Bronchial epithelial cell (primary cell): ENCODE measurements around the gene PARD6A. TPM values are rescaled to one million over a fixed set of nuclear protein-coding genes. Genes with fewer than 3 reads are reported as not detected.

Experiments used
- DNase-seq: peaks from one replicate; pipeline ENCODE4 v3.0.0-alpha.2; 2010; ENCODE audit warnings: low read depth
- FAIRE-seq: peaks from 2 replicates; lab custom pipeline; 2011; peaks lifted over from hg19 to GRCh38; lab: Jason Lieb, UNC
- H3K27me3 ChIP-seq: 2 replicates; pipeline ENCODE4 v1.5.1; 2011; ENCODE audit warnings: low read length; ENCODE audit not compliant: control insufficient read depth, insufficient read depth
- H3K36me3 ChIP-seq: 2 replicates; pipeline ENCODE4 v1.5.1; 2011; ENCODE audit warnings: low read length; ENCODE audit not compliant: control insufficient read depth, insufficient read depth
- H3K4me3 ChIP-seq: 2 replicates; pipeline ENCODE4 v1.5.1; 2011; ENCODE audit warnings: mild to moderate bottlenecking, low read depth, low read length, control low read depth
- CTCF ChIP-seq: IDR thresholded peaks from 2 replicates; pipeline ENCODE4 v1.5.1; 2011; ENCODE audit warnings: mild to moderate bottlenecking, moderate library complexity, low read length, control low read depth, inconsistent platforms; ENCODE audit not compliant: insufficient read depth, severe bottlenecking
- total RNA-seq: library from RNA; depleted of rRNA; stranded (reverse); fragments of >200 nt; gene quantifications from 2 replicates; pipeline ENCODE4 v1.2.1, GENCODE V29; 2014

The PARD6A gene
- total RNA-seq, 1 donor from 2014 or later, result 2.6 TPM

- no peak for TF ChIP-seq CTCF
- DNase-seq (no peak), FAIRE-seq (no peak)
- Histone ChIP-seq H3K36me3 (no peaks in the 10 kb centered on the region), H3K4me3 (no peak overlapping the region), H3K27me3 (no peaks in the 10 kb centered on the region)
Observed at GRCh38 chr16:67707210-67707609, 46.5 kb downstream of the PARD6A start.

- FAIRE-seq, result no peak
- no peaks in the 10 kb centered on the region for H3K36me3 ChIP-seq
- no peak for TF ChIP-seq CTCF
Observed at GRCh38 chr16:67707790-67708189, 47.0 kb downstream of the PARD6A start.

GRCh38 chr16:67708368-67708771 is 47.6 kb downstream of the PARD6A start:
- TF ChIP-seq CTCF, result no peak
- no peaks in the 10 kb centered on the region for H3K27me3 ChIP-seq
- DNase-seq (peak; percentile 36), FAIRE-seq (no peak)
- H3K36me3 ChIP-seq, result no peaks in the 10 kb centered on the region
- H3K4me3 ChIP-seq, result no peak overlapping the region

More at GRCh38 chr16:67707790-67708189, 47.0 kb downstream of the PARD6A start:
- Histone ChIP-seq H3K27me3 (no peaks in the 10 kb centered on the region), H3K4me3 (no peak overlapping the region)
- no peak for DNase-seq

GRCh38 chr16:67709050-67709449 is 48.3 kb downstream of the PARD6A start:
- no peak overlapping the region for H3K4me3 ChIP-seq

GRCh38 chr16:67710607-67711006 is 49.8 kb downstream of the PARD6A start:
- no peak for DNase-seq
- Histone ChIP-seq H3K27me3 (no peaks in the 10 kb centered on the region), H3K4me3 (no peak overlapping the region), H3K36me3 (no peaks in the 10 kb centered on the region)
- no peak for FAIRE-seq
- TF ChIP-seq CTCF, result no peak

More at GRCh38 chr16:67709050-67709449, 48.3 kb downstream of the PARD6A start:
- Histone ChIP-seq H3K27me3 (no peaks in the 10 kb centered on the region), H3K36me3 (no peaks in the 10 kb centered on the region)
- TF ChIP-seq CTCF, result no peak
- DNase-seq (no peak), FAIRE-seq (no peak)

Other genes starting within 250 kb of the PARD6A start
- gene ZDHHC1, start 244.5 kb upstream of the PARD6A start, total RNA-seq, result 1.8 and 4.1 TPM in 2 replicates
- gene HSD11B2, start 229.8 kb upstream of the PARD6A start, total RNA-seq, result 2.1 and 2.3 TPM in 2 replicates
- gene ATP6V0D1, start 179.8 kb upstream of the PARD6A start, total RNA-seq, result 78.2 and 79.4 TPM in 2 replicates
- gene AGRP, start 177.4 kb upstream of the PARD6A start, total RNA-seq, result not detected in 2 replicates
- gene RIPOR1, start 132.1 kb upstream of the PARD6A start, total RNA-seq, result 12.8 and 13.7 TPM in 2 replicates
- 21.1 and 26.5 TPM in 2 replicates for gene CTCF, start 98.4 kb upstream of the PARD6A start, total RNA-seq
- not detected in 2 replicates for gene CARMIL2, start 15.8 kb upstream of the PARD6A start, total RNA-seq
- gene ACD, start 700 bp upstream of the PARD6A start, total RNA-seq, result 8.4 and 11.0 TPM in 2 replicates
- 12.8 and 15.5 TPM in 2 replicates for gene ENKD1, start 5.8 kb downstream of the PARD6A start, total RNA-seq
- gene C16orf86, start 5.9 kb downstream of the PARD6A start, total RNA-seq, result 0.26 and 0.79 TPM in 2 replicates
- gene GFOD2, start 58.4 kb downstream of the PARD6A start, total RNA-seq, result 17.9 and 23.6 TPM in 2 replicates
- gene RANBP10, start 145.6 kb downstream of the PARD6A start, total RNA-seq, result 2.6 and 3.3 TPM in 2 replicates
- under 0.01 and 0.13 TPM in 2 replicates for gene TSNAXIP1, start 145.9 kb downstream of the PARD6A start, total RNA-seq
- gene THAP11, start 181.4 kb downstream of the PARD6A start, total RNA-seq, result 22.1 and 34.2 TPM in 2 replicates
- gene NUTF2, start 186.0 kb downstream of the PARD6A start, total RNA-seq, result 42.6 and 98.6 TPM in 2 replicates
- gene CENPT, start 186.7 kb downstream of the PARD6A start, total RNA-seq, result 10.3 and 10.9 TPM in 2 replicates
- gene EDC4, start 212.1 kb downstream of the PARD6A start, total RNA-seq, result 26.9 and 35.6 TPM in 2 replicates
- gene NRN1L, start 223.9 kb downstream of the PARD6A start, total RNA-seq, result not detected in 2 replicates
- gene PSKH1, start 232.3 kb downstream of the PARD6A start, total RNA-seq, result 13.2 and 15.5 TPM in 2 replicates